Activated CD4-positive, alpha-beta T cell treated with anti-CD3 and anti-CD28 coated beads for 48 hours (primary cell): Measurements from ENCODE around the gene NID2.

Experiments
- DNase-seq: peaks from one replicate; pipeline ENCODE4 v3.0.0-alpha.2; 2020

The NID2 gene, protein sequence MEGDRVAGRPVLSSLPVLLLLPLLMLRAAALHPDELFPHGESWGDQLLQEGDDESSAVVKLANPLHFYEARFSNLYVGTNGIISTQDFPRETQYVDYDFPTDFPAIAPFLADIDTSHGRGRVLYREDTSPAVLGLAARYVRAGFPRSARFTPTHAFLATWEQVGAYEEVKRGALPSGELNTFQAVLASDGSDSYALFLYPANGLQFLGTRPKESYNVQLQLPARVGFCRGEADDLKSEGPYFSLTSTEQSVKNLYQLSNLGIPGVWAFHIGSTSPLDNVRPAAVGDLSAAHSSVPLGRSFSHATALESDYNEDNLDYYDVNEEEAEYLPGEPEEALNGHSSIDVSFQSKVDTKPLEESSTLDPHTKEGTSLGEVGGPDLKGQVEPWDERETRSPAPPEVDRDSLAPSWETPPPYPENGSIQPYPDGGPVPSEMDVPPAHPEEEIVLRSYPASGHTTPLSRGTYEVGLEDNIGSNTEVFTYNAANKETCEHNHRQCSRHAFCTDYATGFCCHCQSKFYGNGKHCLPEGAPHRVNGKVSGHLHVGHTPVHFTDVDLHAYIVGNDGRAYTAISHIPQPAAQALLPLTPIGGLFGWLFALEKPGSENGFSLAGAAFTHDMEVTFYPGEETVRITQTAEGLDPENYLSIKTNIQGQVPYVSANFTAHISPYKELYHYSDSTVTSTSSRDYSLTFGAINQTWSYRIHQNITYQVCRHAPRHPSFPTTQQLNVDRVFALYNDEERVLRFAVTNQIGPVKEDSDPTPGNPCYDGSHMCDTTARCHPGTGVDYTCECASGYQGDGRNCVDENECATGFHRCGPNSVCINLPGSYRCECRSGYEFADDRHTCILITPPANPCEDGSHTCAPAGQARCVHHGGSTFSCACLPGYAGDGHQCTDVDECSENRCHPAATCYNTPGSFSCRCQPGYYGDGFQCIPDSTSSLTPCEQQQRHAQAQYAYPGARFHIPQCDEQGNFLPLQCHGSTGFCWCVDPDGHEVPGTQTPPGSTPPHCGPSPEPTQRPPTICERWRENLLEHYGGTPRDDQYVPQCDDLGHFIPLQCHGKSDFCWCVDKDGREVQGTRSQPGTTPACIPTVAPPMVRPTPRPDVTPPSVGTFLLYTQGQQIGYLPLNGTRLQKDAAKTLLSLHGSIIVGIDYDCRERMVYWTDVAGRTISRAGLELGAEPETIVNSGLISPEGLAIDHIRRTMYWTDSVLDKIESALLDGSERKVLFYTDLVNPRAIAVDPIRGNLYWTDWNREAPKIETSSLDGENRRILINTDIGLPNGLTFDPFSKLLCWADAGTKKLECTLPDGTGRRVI (N-terminal part only)

GRCh38 chr14:52068615-52069306, at the start of gene NID2:
TSS of gene NID2 (minus strand) at chr14:52069059. CDS start at chr14:52068994, 65 bp downstream.
- peak; percentile 72 for DNase-seq

DNA sequence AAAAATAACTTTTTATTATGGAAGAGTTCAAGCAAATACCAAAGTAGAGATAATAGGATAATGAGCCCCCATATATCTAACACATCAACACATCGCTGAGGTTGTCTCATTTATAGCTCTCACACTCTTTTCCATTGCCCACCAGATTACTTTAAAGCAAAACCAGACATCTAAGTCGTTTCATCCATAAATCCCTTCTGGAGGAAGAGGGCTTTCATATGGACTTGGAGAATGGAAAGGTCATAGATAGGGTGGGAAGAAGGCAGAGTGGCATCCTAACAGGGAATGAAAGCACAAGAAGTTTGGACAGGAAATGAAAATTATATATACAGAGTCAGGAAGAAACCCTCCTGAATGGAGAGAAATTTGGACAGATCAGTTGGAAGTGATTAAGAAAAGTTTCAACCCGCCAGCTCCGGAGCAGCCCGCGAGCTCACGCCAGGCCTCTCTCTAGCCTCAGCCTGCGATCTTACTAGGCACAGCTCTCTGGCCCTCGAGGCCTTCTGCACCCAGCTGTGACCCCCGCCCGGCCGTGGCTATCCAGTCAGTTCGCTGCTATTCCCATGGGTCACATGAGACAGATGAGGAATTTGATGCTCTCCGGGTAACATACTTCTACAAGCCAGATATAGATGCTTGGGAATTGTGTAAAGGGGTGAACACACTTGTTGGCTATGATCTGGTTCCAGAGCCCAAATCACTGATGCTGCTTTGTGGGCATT, 48.4 kb upstream of the NID2 start:
- no peak for DNase-seq

DNA sequence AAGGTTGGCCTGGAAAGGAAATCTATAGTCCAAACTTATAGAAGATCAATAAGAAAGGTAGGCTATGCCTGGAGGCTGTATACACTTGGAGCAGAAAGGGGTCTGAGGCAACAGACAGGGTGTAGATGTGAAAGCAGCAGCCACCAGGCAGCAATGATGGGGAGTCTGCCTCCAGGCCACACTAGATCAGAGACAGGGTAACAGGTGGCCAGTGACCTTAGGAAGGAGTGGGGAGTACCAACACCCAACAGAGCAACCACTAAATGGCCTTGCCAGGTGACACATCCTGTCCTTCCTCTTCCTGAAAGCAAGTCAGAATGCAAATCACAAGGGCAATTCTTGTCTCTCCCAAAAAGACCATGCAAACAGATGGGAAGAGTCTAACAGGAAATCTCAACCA, 46.4 kb upstream of the NID2 start:
- DNase-seq: no peak

DNA sequence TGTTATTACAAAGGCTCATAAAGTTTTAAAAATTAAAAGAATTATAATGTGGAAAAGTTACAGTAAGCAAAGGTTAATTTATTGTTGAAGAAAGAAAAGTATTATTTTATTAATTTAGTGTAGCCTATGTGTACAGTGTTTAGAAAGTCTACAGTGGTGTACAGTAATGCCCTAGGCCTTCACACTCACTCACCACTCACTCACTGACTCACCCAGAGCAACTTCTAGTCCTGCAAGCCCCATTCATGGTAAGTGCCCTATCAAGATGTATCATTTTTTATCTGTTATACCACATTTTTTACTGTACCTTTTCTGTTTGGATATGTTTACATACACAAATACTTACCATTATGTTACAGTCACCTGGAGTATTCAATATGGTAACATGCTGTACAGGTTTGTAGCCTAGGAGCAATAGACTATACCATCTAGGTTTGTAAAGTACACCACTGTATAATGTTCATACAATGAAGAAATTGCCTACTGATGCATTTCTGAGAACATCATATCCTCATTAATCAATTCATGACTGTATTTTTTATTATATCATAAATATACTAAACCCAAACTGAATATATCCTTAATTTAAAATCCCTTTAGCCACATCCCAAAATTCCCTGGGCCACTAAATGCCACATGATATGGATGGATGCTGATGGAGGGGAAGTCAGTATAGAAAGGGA, 43.6 kb upstream of the NID2 start:
- DNase-seq: no peak

GRCh38 chr14:52111583-52111982, 42.7 kb upstream of the NID2 start:
- no peak for DNase-seq

GRCh38 chr14:52110441-52111086, 41.7 kb upstream of the NID2 start:
- DNase-seq: no peak

- no peak for DNase-seq
These were observed 40.0 kb upstream of the NID2 start for GRCh38 chr14:52108823-52109222.

DNA sequence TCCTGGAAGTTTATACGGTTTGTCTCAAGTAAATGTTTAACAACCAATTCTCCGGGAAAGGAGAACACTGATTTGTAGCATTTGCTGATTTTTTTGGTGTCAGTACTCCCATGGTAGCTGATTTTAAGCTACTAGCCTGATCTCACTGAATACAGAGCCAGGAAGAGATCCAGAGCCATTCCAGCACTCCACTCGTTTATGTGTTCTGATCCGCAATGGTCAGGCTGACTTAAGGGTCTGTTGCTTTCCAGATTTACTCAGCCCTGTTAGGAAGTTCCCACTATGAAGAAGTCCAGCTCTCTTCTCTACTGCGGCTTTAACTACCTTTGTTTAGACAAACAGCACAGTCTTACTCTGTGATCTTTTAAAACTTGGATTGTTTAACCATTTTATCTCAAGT, 38.0 kb upstream of the NID2 start:
- DNase-seq: no peak

GRCh38 chr14:52103416-52103815, 34.6 kb upstream of the NID2 start:
- DNase-seq: no peak

- no peak for DNase-seq
These were observed 26.9 kb upstream of the NID2 start for GRCh38 chr14:52095794-52096193.

DNA sequence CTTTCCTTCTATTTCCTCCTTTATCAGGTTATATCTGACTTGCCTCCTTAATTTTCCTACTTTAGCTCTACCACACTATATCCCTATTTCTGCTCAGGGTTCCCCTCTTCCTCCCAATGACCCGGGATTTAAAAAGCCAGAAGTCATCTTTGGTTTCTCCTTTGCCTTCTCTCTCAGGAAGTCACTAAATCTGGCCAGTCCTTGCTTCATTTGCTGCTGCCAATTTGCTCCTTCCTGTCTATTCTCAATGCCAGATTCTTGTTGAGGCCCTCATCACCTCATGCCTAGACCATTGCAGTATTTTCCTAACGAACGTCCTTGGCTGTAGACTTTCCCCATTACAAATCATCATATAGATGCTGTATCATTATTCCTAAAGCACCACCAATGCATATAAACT, 26.5 kb upstream of the NID2 start:
- no peak for DNase-seq

GRCh38 chr14:52094546-52095271, 25.9 kb upstream of the NID2 start:
- DNase-seq: no peak

GRCh38 chr14:52091928-52092327, 23.1 kb upstream of the NID2 start:
- DNase-seq: no peak

- no peak for DNase-seq
These were observed 22.1 kb upstream of the NID2 start for GRCh38 chr14:52090936-52091335.

DNA sequence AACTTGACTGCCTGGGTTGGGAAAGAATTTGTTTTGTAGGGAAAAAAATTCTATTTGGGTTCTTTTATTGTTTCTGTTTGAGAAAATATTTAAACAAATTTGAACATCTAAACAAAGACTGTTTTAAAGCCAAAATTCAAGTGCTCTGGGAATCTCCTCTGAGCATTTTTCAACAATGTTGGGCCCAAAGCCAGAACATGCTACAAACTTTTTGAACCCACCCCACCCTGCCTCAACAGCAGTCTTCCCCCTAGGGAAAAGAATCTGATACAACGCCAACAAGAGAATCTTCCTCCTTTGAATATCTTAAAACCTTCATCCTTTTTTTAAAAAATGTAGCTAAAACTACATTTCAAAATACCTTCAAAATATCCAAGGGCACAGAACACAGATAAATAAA, 20.4 kb upstream of the NID2 start:
- DNase-seq: no peak

GRCh38 chr14:52086711-52087110, 17.9 kb upstream of the NID2 start:
- DNase-seq: no peak

- no peak for DNase-seq
These were observed 14.0 kb upstream of the NID2 start for GRCh38 chr14:52082903-52083302.

DNA sequence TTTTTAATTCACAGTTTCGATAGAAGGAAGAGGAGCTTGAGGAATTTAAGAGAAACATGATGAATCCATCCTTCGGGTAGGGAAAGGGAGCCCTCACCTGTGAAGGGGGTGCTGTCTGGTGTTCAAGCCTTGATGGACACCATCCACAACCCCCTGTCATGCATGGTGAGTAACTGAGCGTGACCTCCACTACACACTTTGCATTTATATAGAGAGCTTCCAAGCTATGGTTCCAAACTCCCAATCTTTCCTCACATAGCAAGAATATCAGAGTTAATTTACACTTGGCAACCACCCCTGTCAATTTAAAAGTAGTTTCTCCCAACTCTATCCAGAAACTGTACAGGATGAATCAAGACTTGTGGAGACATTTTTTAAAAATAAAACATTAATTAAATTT, 13.1 kb upstream of the NID2 start:
- no peak for DNase-seq

DNA sequence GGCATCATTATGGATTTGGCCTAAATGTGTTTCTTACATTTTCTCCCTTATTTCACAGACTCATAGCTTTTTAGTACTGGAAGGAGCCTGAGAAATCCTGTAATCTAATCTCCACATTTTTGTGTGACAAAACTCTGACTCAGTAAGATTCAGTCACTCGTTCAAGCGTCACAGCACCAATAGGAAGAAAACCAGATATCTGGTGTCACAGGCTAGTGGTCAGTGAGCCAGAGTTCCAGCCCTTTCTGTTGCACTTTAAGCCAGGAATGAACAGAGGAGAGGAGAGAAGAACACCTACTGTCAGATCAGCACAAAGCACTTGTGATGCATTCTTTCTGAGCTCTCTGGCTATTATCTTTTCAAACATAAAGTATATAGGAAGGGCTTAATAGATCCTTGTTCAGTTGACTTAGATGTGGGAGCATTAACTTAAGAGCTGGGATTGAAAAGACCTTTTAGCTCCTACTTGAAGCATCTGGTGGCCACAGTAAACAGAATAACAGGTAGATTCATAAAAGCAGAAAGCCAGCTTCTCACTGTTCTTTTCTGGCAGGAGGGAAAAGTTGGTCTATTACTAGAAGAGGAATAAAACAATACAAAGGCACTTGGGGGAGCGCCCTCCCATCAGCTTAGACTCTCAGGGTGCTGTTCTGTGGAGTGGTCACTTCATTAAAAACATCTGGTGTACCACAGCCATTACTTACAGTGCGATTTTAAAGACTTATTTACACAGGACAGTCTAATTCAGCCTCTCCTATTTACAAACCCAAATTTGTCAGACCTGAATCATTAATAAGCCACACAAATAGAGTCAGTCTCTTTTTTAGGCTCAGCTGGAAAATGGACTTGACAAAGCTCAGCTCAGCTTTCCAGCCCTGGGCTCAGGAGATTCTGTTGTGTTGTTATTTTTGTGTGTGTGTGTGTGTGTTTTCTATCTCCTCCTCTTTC, 12.2 kb upstream of the NID2 start:
- DNase-seq: no peak
